Effector memory CD8-positive, alpha-beta T cell (primary cell): ENCODE results near the gene C6orf58.
"Not testable (repeated sequence)": the region's sequence is repeated elsewhere in the genome, so short reads cannot be mapped to it uniquely, and the experiment has no call there.

Source experiments
- ATAC-seq: fragments of 150-1000 bp; cut with Tn5 transposase; replicated peaks from 2 replicates; pipeline ENCODE4 v1.10.0; 2021; ENCODE audit warnings: mild to moderate bottlenecking, moderate library complexity
- DNase-seq, 3 experiments: peaks; one replicate each; pipeline ENCODE4 v3.0.0; 2021
- H3K27ac Mint-ChIP-seq, 2 donors: one replicate each; pipeline ENCODE4 v1.8.0; 2022; ENCODE audit warnings: mild to moderate bottlenecking in 2 of 2, mixed read lengths in 2 of 2, moderate library complexity in 2 of 2
- H3K27me3 Mint-ChIP-seq, 2 donors: one replicate each; pipeline ENCODE4 v1.8.0; 2022; ENCODE audit warnings: mixed read lengths in 2 of 2
- H3K36me3 Mint-ChIP-seq: one replicate; pipeline ENCODE4 v1.8.0; 2022; ENCODE audit warnings: mild to moderate bottlenecking, moderate library complexity, mixed read lengths; ENCODE audit not compliant: insufficient read depth
- H3K4me1 Mint-ChIP-seq, 2 donors: one replicate each; pipeline ENCODE4 v1.8.0; 2022; ENCODE audit warnings: low read depth in 2 of 2, mixed read lengths in 2 of 2
- H3K4me3 Mint-ChIP-seq, 2 donors: one replicate each; pipeline ENCODE4 v1.8.0; 2022; ENCODE audit warnings: mild to moderate bottlenecking in 2 of 2, mixed read lengths in 2 of 2, moderate library complexity in 2 of 2
- H3K9me3 Mint-ChIP-seq, 2 donors: one replicate each; pipeline ENCODE4 v1.8.0; 2022; ENCODE audit warnings: mixed read lengths in 2 of 2

C6orf58 gene

DNA sequence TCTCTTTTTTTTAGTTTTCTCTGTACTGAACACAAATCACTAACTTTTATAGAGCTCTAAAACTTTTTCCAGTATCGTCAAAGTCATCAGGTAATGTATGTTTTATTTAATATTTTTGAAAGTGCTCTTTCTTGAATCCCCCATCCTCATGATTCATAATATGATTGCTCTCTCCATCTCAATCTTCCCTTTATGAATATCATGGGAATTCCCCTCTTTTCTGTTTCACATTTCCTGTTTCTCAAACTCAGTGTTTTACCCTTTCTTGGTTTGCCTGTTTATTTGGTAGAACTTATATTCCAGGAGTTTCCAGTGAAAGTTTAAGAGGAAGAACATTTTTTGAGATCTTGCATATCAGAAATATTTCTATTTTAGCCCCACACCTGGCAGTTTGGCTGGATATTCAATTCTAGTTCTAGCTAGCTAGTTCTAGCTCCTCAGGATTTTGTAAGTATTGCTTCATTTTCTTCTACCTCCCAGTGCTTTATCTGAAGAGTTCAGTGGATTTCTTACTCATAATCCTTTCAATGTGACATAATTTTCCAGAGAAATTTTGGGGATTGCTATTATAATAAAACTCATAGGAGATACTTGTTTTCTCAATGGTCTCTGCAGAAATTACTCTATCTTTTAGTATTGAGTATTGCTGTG lies 6.1 kb upstream of the C6orf58 start:
- Mint-ChIP-seq H3K27me3 (no peaks in the 10 kb centered on the region), H3K27ac (no peak overlapping the region), H3K4me3 (no peak overlapping the region), H3K4me1 (no peaks in the 10 kb centered on the region), H3K9me3 (no peaks in the 10 kb centered on the region), H3K36me3 (no peaks in the 10 kb centered on the region)
- ATAC-seq = no peak
- DNase-seq = no peak

DNA sequence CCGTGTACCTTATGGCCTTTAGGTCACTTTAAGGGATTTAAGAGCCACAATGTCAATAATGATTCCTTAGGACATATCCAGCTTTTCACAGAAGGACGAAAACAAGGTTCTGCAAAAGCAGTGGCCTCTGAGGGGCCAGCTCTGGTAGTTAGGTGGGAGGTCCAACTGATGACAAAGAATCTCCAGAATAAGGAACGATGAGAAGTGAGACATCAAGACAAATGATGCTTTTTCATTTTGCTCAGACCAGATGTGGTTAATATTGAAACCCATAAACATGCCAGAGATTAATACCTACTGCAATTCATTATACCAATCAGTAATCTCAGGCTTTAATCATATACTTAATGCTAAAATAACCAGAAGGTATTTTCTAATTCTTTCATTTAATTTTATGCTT lies 1.9 kb downstream of the C6orf58 start:
- H3K4me1 Mint-ChIP-seq = no peaks in the 10 kb centered on the region
- H3K4me3 Mint-ChIP-seq = no peak overlapping the region
- H3K9me3 Mint-ChIP-seq = no peaks in the 10 kb centered on the region
- H3K36me3 Mint-ChIP-seq = no peaks in the 10 kb centered on the region
- no peak for DNase-seq
- H3K27ac Mint-ChIP-seq = no peak overlapping the region
- H3K27me3 Mint-ChIP-seq = peaks cover 14 to 23% of the 10 kb centered on the region in 2 donors
- no peak for ATAC-seq

- Mint-ChIP-seq H3K9me3 (no peaks in the 10 kb centered on the region), H3K27me3 (peaks cover 14 to 23% of the 10 kb centered on the region in 2 donors), H3K27ac (no peak overlapping the region), H3K4me1 (no peaks in the 10 kb centered on the region), H3K36me3 (no peaks in the 10 kb centered on the region), H3K4me3 (no peak overlapping the region)
- ATAC-seq (no peak), DNase-seq (no peak)
These were observed 4.6 kb downstream of the C6orf58 start for GRCh38 chr6:127581576-127581975.

- no peaks in the 10 kb centered on the region for H3K4me1 Mint-ChIP-seq
These were observed 5.9 kb downstream of the C6orf58 start for GRCh38 chr6:127582777-127583462.

GRCh38 chr6:127585123-127585522 lies 8.1 kb downstream of the C6orf58 start:
- H3K27ac Mint-ChIP-seq = no peak overlapping the region

More at GRCh38 chr6:127582777-127583462, 5.9 kb downstream of the C6orf58 start:
- no peak overlapping the region for H3K27ac Mint-ChIP-seq
- H3K27me3 Mint-ChIP-seq = peaks cover under 1 to 12% of the 10 kb centered on the region in 2 donors
- no peak for ATAC-seq
- H3K9me3 Mint-ChIP-seq = no peaks in the 10 kb centered on the region
- H3K4me3 Mint-ChIP-seq = no peak overlapping the region
- no peak for DNase-seq
- H3K36me3 Mint-ChIP-seq = no peaks in the 10 kb centered on the region

DNA sequence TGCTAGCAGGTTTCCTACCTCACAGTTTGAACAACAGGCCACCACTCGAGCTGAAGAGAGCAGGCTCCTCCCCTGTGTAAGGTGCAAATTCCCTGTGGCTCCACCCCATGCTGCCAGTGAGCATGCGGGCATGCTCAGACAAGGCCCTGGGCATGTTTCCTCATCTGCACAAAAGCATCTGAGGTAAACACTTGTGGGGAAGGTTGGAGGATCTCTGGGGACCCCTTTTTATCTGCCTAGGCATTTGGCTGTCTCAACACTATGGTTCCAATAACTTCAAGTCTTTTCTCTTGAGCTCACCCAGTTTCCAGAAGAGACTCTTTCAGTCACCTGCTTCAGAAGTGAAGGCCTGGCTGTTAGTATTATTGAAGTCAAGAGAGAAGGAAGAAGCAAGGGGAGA lies 9.4 kb downstream of the C6orf58 start:
- H3K4me3 Mint-ChIP-seq = no peak overlapping the region
- no peaks in the 10 kb centered on the region for H3K4me1 Mint-ChIP-seq
- no peak overlapping the region for H3K27ac Mint-ChIP-seq

More at GRCh38 chr6:127585123-127585522, 8.1 kb downstream of the C6orf58 start:
- no peak for DNase-seq
- no peak overlapping the region for H3K4me3 Mint-ChIP-seq
- peaks cover 0 to 4% of the 10 kb centered on the region in 2 donors for H3K27me3 Mint-ChIP-seq
- H3K36me3 Mint-ChIP-seq = no peaks in the 10 kb centered on the region
- ATAC-seq = no peak
- no peaks in the 10 kb centered on the region for H3K4me1 Mint-ChIP-seq
- H3K9me3 Mint-ChIP-seq = no peaks in the 10 kb centered on the region

DNA sequence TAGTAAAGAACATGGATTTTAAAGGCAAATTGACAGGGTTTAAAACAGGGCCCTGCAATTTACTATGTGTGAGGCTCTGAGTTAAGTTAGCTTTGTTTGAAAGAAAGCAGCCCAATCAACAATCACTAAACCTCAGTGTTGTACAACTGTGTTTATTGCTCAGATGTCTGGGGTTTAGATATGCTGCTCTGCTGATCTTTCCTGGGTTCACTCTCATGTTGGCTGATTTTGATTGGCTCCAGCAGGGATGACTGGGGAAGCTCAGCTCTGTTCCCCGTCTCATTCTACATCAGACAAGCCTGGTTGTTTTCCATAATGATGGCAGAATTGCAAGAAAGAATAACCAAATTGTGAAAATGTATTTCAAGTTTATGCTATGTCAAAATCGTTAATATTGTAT lies 10.9 kb downstream of the C6orf58 start:
- Mint-ChIP-seq H3K4me3 (no peak overlapping the region), H3K27me3 (peaks cover 8% of the 10 kb centered on the region in 2 donors), H3K4me1 (no peaks in the 10 kb centered on the region), H3K9me3 (no peaks in the 10 kb centered on the region), H3K36me3 (no peaks in the 10 kb centered on the region), H3K27ac (no peak overlapping the region)
- no peak for DNase-seq
- no peak for ATAC-seq

More for the DNA sequence above, 9.4 kb downstream of the C6orf58 start:
- no peak for ATAC-seq
- DNase-seq = no peak
- no peaks in the 10 kb centered on the region for H3K27me3 Mint-ChIP-seq
- H3K9me3 Mint-ChIP-seq = no peaks in the 10 kb centered on the region
- H3K36me3 Mint-ChIP-seq = no peaks in the 10 kb centered on the region

GRCh38 chr6:127589135-127589534 lies 12.2 kb downstream of the C6orf58 start:
- H3K36me3 Mint-ChIP-seq = no peaks in the 10 kb centered on the region
- no peak for DNase-seq
- H3K9me3 Mint-ChIP-seq = no peaks in the 10 kb centered on the region
- H3K4me3 Mint-ChIP-seq = no peak overlapping the region
- H3K27ac Mint-ChIP-seq = no peak overlapping the region
- no peaks in the 10 kb centered on the region for H3K4me1 Mint-ChIP-seq
- no peak for ATAC-seq
- peaks cover 8 to 14% of the 10 kb centered on the region in 2 donors for H3K27me3 Mint-ChIP-seq

- DNase-seq (no peak), ATAC-seq (no peak)
- no peak overlapping the region for H3K27ac Mint-ChIP-seq
- H3K36me3 Mint-ChIP-seq = no peaks in the 10 kb centered on the region
- H3K4me1 Mint-ChIP-seq = no peaks in the 10 kb centered on the region
- H3K9me3 Mint-ChIP-seq = no peaks in the 10 kb centered on the region
- H3K4me3 Mint-ChIP-seq = no peak overlapping the region
- peaks cover 8 to 14% of the 10 kb centered on the region in 2 donors for H3K27me3 Mint-ChIP-seq
These were observed 13.4 kb downstream of the C6orf58 start for GRCh38 chr6:127590344-127590743.

GRCh38 chr6:127592964-127593363 lies 16.0 kb downstream of the C6orf58 start:
- Mint-ChIP-seq H3K9me3 (no peaks in the 10 kb centered on the region), H3K27me3 (peaks cover 8 to 14% of the 10 kb centered on the region in 2 donors), H3K27ac (no peak overlapping the region), H3K4me1 (no peaks in the 10 kb centered on the region), H3K36me3 (no peaks in the 10 kb centered on the region), H3K4me3 (no peak overlapping the region)
- ATAC-seq = no peak
- no peak for DNase-seq

DNA sequence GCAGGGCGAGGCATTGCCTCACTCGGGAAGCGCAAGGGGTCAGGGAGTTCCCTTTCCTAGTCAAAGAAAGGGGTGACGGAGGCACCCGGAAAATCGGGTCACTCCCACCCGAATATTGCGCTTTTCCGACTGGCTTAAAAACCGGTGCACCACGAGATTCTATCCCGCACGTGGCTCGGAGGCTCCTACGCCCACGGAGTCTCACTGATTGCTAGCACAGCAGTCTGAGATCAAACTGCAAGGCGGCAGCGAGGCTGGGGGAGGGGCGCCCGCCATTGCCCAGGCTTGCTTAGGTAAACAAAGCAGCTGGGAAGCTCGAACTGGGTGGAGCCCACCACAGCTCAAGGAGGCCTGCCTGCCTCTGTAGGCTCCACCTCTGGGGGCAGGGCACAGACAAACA lies 16.5 kb downstream of the C6orf58 start:
- not testable (repeated sequence) for H3K4me1 Mint-ChIP-seq, ATAC-seq, H3K9me3 Mint-ChIP-seq, H3K4me3 Mint-ChIP-seq, H3K36me3 Mint-ChIP-seq, DNase-seq, H3K27ac Mint-ChIP-seq
- H3K27me3 Mint-ChIP-seq = peaks cover 8 to 14% of the 10 kb centered on the region in 2 donors

DNA sequence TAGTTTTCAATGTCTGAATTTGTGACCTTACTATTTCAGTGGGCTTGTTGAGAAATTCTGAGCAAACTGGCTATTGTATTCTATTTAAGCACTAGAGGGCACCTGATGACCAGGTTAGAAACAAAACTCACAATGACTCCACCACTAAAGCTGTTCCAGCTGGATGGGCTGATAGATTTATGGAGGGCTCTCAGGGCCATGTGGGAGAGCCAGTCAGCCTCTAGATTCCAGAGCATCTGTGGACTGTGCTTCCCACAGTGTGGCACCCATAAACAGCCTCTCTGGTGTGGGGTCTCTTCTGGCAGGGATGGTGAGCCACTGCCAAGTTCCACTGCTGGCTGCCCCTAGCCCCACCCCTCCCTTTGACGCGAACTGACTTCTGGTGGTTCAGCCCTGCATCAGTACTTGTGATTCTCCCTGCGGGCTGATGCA lies 29.2 kb downstream of the C6orf58 start:
- ATAC-seq = no peak
- Mint-ChIP-seq H3K36me3 (no peaks in the 10 kb centered on the region), H3K27me3 (no peaks in the 10 kb centered on the region), H3K4me3 (no peak overlapping the region), H3K9me3 (no peaks in the 10 kb centered on the region), H3K4me1 (no peaks in the 10 kb centered on the region), H3K27ac (no peak overlapping the region)
- DNase-seq = peak in 1 of 3 experiments; percentile 1

DNA sequence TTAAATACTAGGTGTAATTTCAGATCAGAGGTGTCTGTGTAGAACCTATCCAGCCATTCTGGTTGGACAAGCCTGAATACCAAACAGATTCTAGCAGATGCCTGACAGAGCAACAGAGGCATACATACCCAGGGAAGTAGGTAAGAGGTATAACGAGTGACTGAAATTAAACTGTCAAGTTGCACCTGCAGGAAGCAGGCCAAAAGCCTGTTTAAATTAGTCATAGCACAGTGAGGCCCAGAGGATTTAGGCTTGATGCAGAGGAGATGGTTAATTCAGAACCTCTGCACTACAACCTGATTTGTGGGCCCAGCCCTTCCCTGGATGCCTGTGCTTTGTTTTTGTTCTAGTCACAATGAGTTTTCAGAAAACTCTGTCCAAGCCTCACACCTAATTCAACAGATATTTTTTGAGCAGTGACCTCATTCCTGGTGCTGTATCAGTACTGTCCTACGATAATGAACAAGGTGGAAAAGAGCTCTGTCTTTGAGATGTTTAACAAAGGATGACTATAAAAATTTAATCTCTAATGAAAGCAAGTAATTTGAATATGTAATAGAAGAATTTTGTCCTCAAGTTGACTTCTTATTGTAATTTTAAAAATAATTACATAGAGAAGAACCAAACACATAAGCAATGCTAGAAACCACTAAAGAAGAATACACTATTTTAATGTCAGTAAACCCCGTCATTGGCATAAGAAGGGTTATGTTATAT lies 31.7 kb downstream of the C6orf58 start:
- DNase-seq (no peak), ATAC-seq (no peak)
- Mint-ChIP-seq H3K4me1 (no peaks in the 10 kb centered on the region), H3K27ac (no peak overlapping the region), H3K36me3 (no peaks in the 10 kb centered on the region), H3K9me3 (no peaks in the 10 kb centered on the region), H3K27me3 (no peaks in the 10 kb centered on the region), H3K4me3 (no peak overlapping the region)

DNA sequence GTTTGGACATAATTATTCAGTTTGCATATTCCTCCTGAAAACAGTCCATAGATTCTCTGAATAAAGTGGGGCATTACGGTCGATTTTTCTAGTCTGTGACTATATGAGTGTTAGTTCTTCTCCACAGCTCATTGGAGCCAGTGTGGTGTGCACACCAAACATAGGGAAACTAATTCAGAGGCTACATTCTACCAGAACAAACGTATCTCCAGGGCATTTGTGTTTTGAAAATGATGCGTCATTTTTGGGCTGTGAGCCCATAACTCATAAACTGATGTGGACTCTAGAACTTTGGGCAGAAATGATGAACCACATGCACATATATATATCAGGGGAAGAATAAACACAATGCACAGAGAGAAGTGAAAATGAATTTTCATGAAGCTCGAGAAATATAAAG lies 41.8 kb downstream of the C6orf58 start:
- Mint-ChIP-seq H3K27me3 (no peaks in the 10 kb centered on the region), H3K27ac (no peak overlapping the region), H3K9me3 (no peaks in the 10 kb centered on the region), H3K4me3 (no peak overlapping the region), H3K36me3 (no peaks in the 10 kb centered on the region), H3K4me1 (no peaks in the 10 kb centered on the region)
- ATAC-seq (no peak), DNase-seq (no peak)
